BE2C (cell line): Measurements from ENCODE around the gene ZNF451.

ENCODE experiments used
- DNase-seq: peaks from one replicate; pipeline ENCODE4 v3.0.0-alpha.2; 2020
- H3K27me3 ChIP-seq: fragments of 250-450 bp; sonication (Bioruptor Pico); 2 replicates; pipeline ENCODE4 v1.5.1; 2020; ENCODE audit warnings: mild to moderate bottlenecking
- H3K36me3 ChIP-seq: fragments of 250-450 bp; sonication (Bioruptor Pico); 2 replicates; pipeline ENCODE4 v1.5.1; 2020; ENCODE audit warnings: mild to moderate bottlenecking
- H3K4me1 ChIP-seq: fragments of 250-450 bp; sonication (Bioruptor Pico); 2 replicates; pipeline ENCODE4 v1.5.1; 2020
- H3K4me3 ChIP-seq: 2 replicates; pipeline ENCODE4 v1.5.1; 2011; ENCODE audit warnings: low read depth, low read length
- H3K9me3 ChIP-seq: fragments of 250-450 bp; sonication (Bioruptor Pico); 2 replicates; pipeline ENCODE4 v1.5.1; 2020
- CTCF ChIP-seq: IDR thresholded peaks from 2 replicates; pipeline ENCODE4 v1.5.1; 2012; ENCODE audit warnings: mild to moderate bottlenecking, low read depth, low read length

ZNF451 gene

DNA sequence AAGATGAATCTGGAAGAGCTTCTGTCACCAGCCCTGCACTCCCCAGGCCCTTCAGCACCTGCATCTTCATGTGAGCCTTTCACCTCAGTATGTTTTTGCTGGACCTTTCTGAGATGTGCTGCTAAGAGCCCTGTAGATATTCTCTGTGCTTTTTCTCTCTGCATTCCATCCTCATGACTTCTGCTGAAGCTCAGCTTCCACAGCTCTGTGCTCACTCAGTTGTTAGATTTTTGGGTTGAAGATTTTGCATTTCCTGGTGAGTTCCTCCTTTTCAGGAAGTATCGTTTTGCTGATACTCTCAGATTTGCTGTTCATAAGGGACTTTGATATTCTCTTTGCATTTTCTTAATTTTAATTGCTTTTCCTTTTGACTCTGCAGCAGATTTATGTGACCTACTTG, 25.2 kb upstream of the ZNF451 start:
- no peak overlapping the region for H3K4me3 ChIP-seq
- no peak for DNase-seq
- TF ChIP-seq CTCF = no peak
- H3K36me3 ChIP-seq = peaks cover 14% of the 10 kb centered on the region
- no peaks in the 10 kb centered on the region for H3K27me3 ChIP-seq
- no peaks in the 10 kb centered on the region for H3K4me1 ChIP-seq
- no peaks in the 10 kb centered on the region for H3K9me3 ChIP-seq

DNA sequence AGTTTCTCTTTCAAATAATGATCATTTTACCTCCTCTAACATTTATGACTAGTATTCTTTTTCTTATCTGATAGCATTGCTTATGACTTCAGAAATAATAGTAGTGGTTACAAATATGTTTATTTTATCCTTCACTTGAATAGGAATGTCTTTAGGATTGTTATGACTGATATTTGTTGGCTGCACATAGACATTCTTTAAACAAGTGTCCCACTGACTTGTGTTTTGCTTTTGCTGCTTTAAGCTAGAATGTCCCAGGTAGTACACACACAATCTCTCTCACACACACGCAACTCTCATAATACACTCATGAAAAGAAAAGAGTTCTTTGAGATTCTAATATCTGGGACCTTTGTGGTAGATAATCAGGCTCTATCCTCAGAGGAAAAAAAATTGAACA, 21.9 kb upstream of the ZNF451 start:
- DNase-seq = no peak
- no peaks in the 10 kb centered on the region for H3K27me3 ChIP-seq
- TF ChIP-seq CTCF = no peak
- H3K36me3 ChIP-seq = no peaks in the 10 kb centered on the region; the same call in none of the 2 replicates
- no peak overlapping the region for H3K4me3 ChIP-seq
- H3K9me3 ChIP-seq = no peaks in the 10 kb centered on the region
- no peaks in the 10 kb centered on the region for H3K4me1 ChIP-seq

DNA sequence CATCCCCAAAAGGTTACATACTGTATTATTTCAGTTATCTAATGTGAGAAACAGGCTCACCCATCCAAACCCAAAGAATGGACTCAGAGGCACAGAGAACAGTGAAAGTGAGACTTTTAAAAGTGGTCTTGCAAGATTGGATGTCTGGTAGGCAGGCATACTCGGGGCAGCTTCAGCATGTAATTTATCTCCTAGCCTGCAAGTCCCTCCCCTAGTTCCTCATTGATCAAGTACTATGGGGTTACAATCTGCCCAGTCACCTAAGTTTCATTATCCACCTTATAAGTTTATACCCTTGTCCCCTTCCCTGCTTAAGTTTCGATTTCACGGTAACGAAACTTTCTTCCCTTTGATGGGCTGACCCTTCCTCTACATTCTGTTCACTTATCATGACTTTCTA, 20.8 kb upstream of the ZNF451 start:
- no peaks in the 10 kb centered on the region for H3K27me3 ChIP-seq
- no peaks in the 10 kb centered on the region for H3K4me1 ChIP-seq
- H3K36me3 ChIP-seq = no peaks in the 10 kb centered on the region; the same call in none of the 2 replicates
- DNase-seq = no peak
- TF ChIP-seq CTCF = no peak
- no peak overlapping the region for H3K4me3 ChIP-seq
- no peaks in the 10 kb centered on the region for H3K9me3 ChIP-seq

DNA sequence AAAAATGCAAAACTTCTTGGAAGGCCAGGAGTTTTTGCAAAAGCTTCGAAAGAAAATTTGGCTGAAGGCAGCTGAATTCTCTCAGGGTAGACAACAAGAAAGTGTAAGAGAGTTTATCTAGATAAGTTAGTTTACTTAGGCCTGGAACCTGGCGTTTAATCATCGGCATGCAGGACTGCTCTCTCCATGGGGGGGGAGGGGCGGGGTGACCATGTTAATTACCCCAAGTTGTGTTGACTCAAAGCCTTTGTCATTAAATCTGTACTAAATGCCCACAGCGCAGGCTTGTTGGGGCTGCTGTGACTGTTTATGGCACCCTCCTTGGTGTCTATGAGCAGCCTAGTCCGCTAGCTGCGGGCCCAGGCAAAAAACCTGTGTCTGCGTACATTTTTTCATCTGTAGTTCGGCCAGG, 20.1 kb upstream of the ZNF451 start:
- Histone ChIP-seq H3K9me3 (no peaks in the 10 kb centered on the region), H3K4me1 (no peaks in the 10 kb centered on the region), H3K27me3 (no peaks in the 10 kb centered on the region), H3K36me3 (no peaks in the 10 kb centered on the region; the same call in none of the 2 replicates), H3K4me3 (no peak overlapping the region)
- no peak for TF ChIP-seq CTCF
- no peak for DNase-seq

DNA sequence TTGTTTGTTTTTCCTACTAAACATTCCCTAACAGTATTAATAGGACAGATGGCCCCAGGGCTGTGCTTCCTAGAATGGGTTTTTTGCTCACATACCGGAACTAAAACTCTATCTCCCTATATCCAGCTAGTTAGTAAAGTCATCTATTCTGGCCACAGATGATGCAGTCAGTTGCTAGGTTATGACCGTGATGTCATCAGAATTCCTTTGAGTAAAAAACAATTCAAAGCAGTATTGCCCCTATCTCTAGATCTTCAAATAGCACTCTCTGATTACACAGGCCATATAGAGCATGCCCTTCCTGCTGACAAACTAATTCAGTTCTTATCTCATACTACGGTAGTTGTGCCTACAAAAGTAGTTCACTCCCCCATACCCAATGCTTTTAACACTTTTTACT, 17.9 kb upstream of the ZNF451 start:
- no peak for TF ChIP-seq CTCF
- no peaks in the 10 kb centered on the region for H3K36me3 ChIP-seq
- H3K4me1 ChIP-seq = no peaks in the 10 kb centered on the region
- H3K4me3 ChIP-seq = no peak overlapping the region
- DNase-seq = no peak
- no peaks in the 10 kb centered on the region for H3K9me3 ChIP-seq
- no peaks in the 10 kb centered on the region for H3K27me3 ChIP-seq

GRCh38 chr6:57074383-57074782, 15.6 kb upstream of the ZNF451 start:
- Histone ChIP-seq H3K4me3 (no peak overlapping the region), H3K4me1 (no peaks in the 10 kb centered on the region), H3K36me3 (no peaks in the 10 kb centered on the region), H3K9me3 (no peaks in the 10 kb centered on the region), H3K27me3 (no peaks in the 10 kb centered on the region)
- TF ChIP-seq CTCF = no peak
- DNase-seq = no peak
